GM21825 (cell line): Measurements from ENCODE around the gene SPON1.
"Not testable (repeated sequence)": the region's sequence is repeated elsewhere in the genome, so short reads cannot be mapped to it uniquely, and the experiment has no call there.

Experiments
- ATAC-seq: cut with Tn5 transposase; IDR thresholded peaks from one replicate; pipeline ENCODE4 v1.9.1; 2021; ENCODE audit warnings: mild to moderate bottlenecking, moderate library complexity; ENCODE audit not compliant: unreplicated experiment

SPON1 gene

DNA sequence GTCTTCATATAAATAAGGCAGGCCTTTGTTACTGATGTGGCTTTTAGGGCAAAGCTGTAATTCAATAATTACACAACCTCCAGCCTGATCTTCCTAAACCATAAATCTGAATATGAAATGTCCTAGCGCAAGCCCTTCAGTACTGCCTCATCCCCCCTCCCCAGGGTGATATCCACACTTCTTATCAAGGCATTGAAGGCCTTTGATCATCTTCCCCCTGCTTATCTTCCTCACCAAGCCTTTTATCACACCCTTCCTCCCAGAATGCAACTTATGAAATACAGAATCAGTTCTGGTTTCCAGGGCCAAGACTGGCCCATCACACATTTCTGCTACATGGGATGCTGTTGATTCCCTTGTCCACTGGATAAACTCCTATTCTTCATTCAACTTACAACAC lies 12.1 kb downstream of the SPON1 start:
- no peak for ATAC-seq

DNA sequence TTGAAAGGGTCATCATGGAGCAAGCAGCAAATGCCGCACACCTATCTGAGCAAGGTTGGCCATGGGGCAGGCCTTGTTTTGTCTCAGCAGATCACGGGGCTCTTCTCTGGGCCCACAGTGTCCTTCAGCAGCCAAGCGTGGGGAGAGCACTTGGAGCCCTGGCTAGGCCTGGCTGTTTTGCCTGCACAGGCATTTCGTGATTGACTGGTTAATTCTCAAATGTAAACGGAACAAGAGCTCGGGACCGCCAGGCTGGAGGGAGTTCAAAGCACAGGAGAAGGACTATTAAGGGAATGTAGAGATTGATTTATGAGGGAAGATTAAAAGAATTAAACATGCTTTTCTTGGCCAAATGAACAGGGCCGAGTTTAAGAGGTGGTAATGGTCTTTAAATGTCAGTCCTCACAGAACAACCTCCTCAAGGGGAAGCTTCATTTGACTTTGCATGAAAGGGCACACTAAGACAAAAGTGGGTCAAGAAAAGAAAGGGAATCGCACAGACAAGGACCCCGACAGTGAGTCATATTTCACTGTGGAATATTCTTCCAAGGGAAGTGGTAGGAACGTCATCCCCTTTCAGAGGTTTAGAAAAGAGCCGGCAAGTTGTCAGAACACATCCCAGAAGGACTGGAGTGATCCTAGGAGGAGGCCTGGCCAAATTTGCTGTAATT lies 20.7 kb downstream of the SPON1 start:
- no peak for ATAC-seq

DNA sequence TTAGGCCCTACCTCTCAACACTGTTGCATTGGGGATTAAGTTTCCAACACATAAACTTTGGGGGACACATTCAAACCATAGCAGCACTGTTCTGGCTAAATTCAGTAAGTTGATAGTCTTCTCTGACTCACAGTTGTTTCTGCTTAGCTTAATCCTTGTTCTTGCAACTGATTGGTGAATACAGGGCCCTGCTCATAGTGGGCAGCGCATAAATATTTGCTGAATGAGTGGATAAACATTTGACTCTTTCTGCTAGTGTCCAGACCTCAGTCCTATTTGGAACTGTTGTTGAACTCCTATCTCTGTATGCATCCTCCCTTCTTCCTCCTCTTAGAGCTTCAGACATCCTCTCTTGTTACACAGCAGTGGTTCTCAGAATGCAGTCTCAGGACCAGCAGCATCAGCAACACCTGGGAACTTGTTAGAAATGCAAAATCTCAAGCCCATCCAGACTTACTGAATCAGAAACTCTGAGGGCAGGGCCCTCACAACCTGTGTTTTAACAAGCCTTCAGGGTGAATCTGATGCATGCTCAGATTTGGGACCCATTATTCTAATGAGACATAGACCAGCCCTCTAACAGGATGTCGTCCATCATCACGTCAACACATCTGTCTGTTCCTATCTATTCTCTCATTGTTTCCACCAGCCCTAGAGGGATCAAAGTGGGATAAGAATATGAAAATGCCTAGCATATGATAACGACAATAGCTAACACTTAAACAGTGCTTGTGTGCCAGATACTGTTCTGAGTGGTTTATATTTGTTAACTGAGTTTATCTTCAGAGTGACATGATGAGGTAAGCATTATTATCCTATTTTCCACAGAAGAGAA lies 22.3 kb downstream of the SPON1 start:
- ATAC-seq: no peak

DNA sequence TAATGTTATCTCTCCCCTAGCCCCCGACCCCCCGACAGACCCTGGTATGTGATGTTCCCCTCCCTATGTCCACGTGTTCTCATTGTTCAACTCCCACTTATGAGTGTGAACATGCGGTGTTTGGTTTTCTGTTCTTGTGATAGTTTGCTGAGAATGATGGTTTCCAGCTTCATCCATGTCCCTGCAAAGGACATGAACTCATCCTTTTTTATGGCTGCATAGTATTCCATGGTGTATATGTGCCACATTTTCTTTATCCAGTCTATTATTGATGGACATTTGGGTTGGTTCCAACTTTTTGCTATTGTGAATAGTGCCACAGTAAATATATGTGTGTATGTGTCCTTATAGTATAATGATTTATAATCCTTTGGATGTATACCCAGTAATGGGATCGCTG lies 24.2 kb downstream of the SPON1 start:
- ATAC-seq: not testable (repeated sequence)

DNA sequence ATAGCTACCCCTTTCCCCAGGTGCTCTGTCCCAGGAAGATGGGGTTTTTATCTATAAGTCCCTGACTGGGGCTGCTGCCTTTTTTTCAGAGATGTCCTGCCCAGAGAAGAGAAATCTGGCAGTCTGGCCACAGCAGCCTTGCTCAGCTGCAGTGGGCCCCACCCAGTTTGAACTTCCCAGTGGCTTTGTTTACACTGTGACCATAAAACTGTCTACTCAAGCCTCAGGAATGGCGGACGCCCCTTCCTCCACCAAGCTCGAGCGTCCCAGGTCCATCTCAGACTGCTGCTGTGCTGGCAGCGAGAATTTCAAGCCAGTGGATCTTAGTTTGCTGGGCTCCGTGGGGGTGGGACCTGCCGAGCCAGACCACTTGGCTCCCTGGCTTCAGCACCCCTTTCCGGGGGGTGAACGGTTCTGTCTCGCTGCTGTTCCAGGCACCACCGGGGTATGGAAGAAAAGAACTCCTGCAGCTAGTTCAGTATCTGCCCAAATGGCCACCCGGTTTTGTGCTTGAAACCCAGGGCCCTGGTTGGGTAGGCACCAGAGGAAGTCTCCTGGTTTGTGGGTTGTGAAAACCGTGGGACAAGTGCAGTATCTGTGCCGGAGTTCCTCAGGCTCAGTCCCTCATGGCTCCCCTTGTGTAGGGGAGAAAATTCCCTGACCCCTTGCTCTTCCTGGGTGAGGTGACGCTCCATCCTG lies 29.8 kb downstream of the SPON1 start:
- ATAC-seq: not testable (repeated sequence)

DNA sequence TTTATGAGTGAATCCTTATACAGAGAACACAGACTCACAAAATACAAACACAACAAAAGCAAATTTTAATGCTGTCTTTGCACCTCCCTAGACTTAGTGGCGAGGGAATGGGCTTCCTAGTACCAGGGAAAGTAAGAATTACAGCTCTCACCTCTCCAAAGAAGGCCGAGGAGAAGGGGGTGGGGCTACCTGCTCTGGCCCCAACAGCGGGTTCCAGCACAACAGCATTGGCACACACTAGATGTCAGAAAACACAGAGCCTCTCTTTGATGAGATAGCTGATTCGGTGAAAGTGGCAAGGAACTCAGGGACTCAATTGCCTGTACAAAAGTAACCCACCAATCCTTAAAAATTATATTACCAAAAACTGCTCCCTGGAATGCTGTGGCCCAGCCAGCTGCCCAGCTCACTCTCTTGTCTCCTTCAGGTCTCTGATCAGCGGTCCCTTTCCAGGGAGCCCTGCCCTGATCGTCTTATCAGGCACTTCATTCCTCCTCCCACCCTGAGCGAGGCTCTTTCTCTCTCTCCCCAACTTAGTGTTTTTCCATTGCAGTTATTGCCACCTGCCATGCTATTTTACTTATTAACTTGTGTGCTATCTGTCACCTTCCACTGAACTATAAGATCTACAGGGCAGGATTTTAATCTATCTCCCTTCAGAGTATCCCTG lies 30.7 kb downstream of the SPON1 start:
- ATAC-seq: no peak

DNA sequence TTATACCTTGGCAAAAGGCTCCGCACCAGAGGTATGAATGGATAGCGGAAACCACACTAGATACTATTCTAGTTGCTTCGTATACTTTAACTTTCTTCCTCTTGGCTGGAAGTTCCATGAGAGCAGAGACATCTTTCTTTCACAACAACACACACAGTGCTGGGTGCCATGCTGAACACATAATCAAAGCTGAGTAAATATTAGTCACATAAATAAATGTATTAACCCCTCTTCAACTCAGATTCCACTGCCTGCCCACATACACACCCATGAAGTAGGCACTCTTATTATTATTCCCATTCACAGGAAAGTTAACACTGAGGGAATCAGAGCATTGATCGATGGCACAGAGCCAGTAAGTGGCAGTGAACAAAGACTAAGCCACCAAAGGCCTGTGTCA lies 35.4 kb downstream of the SPON1 start:
- ATAC-seq: no peak

DNA sequence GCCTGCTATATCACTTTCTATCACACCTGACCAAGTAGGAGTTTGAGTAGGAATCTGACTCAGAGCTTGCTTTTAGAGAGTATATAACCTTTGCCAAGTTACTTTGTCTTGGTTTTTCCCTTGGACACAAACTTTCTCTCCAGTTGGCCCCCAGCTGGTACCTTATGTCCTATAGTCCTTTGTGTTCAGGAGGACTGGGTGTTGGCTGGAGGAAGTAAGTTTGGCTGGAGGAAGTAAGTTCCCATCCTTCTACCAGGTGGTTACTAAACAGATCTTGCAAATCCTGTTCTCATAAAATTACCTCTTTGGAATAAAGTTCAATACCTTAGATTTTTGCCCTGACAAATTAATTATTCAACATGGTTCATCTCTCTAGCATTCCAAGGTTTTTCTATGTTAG lies 37.2 kb downstream of the SPON1 start:
- no peak for ATAC-seq

DNA sequence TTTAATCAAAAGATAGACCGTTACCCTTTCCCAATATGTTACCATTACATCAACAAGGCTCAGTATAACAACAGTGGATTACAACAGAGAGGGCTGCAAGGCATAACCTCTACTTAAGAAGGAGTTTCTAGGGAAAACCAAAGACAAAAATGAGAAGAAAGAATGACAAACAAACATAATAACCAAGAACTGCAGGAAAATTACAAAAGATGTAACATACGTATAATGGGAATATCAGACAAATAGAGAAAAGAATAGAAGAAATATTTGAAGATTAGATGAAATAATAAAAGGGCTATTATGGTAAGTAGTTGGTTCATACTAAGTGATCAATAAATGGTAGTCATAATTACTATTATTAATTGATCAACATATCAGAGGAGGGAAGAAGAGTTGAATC lies 39.1 kb downstream of the SPON1 start:
- no peak for ATAC-seq

DNA sequence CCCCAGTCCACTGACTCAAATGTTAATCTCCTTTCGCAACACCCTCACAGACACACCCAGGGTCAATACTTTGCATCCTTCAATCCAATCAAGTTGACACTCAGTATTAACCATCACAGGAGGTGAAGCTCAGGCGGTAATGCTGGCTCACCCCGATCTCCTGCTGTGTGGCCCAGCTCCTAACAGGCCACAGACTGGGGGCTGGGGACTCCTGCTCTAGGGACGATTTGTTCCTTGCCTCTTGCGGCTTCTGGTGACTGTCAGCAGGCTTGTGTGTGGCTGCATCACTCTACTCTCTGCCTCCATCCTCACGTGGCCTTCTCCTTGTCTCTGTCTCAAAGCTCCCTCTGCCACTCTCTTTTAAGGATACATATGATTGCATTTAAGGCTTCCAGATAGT lies 45.0 kb downstream of the SPON1 start:
- ATAC-seq: no peak

DNA sequence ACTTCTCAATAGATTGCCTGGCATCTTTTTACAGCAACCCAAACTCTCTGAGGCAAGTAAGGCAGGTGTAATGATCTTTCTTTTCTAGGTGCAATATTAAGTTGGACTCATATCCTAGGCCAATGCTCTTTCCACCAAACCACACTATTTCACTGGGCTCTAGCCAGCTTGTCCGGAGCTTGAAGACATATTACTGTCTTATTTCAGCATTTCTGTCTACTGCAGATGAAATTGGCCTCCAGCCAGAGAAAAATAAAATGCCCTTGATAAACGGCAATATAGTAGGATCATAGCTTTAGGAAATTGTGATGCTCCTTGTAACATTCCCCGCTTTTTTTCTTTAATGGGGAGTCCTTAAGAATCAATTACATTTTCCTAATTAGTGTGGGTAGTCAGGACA lies 48.1 kb downstream of the SPON1 start:
- ATAC-seq: no peak

DNA sequence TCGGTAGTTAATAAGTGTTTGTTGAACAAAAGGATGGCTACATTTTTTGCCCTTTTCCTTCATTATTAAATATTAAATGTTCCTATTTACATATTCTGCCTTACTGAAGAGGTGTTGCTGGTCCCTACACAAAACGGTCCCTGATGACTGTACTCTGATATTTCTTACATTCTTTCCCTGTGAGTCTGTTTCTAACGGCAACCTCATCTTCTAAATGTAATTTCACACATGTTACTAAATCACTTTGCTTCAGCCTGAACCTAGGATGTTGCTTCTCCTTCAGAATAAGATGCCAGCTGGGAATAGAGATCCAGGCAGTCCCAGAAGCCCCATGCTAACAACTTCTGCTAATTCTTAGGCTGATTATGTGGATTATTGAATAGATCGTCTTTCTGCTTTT lies 50.3 kb downstream of the SPON1 start:
- ATAC-seq: no peak

DNA sequence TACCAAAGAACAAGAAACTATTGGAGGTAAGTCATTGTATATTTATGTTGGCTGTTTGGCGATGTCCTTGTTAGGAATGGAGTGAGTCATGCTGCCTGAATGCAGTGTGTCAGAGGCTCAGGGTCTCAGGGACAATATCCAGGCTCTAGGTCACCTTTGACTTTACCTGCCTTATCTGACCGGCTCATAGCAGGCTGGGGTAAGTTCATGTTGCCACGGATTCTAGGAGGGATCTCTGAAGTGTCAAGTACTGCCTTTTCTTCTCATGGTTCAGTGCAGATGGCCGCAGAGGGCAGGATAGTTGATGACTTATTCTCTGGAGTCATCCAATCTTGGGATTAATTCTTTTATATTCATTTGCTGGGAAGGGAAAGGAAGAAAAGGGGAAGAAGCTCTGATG lies 53.2 kb downstream of the SPON1 start:
- no peak for ATAC-seq

DNA sequence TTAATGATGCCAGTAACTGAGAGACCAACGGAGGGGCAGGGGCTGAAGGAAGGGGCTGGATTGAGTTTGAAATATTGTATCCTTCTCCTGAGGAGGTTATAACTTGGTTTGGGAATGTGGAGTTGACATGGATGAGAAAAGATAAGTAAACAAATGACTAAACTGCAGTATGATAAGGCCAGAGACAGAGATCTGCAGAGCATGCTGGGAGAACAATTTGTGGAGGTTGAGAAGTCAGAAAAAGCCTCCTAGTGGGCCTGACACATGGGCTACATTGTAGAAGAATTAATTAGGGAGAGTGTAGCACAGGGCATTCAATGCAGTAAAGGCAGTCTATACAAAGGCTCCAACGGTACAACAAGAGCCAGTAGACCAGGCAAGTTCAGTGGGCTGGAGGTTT lies 55.9 kb downstream of the SPON1 start:
- no peak for ATAC-seq

DNA sequence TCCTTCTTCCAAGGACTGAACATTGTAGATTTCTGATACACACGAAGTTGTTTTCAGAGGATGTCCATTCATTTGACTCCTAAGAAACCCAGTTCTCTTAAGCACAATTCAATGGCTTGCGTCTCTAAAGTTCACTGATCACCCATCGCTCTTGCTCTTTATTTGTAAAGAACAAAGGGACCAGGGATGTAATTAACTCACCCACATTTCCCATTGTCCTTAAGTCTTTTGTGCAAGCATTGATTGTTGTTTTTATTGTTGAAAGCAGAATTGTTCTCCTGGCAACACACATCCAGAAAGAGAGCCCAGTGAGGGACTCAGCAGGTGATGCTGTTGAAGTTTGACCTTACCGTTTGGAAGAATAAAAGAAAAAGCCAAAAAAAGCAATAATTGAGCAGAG lies 59.2 kb downstream of the SPON1 start:
- ATAC-seq: no peak

DNA sequence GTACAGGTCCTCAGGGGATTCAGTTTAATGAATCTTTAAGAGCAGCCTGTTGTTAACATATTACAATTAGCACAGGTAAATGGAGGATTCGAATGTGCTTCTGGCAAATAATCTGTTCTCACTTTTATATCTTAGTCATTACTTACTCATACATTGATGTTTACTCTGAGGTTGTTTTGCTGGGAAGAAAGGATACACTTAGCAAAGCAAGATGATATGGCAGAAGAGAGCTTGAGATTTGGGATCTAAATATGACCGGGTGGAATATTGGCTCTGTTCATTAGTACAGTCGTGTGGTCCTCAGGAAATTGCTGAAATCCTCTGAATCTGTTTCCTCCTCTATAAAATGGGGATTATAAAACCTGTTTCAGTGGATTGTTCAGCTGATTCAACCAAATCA lies 59.7 kb downstream of the SPON1 start:
- ATAC-seq: no peak

DNA sequence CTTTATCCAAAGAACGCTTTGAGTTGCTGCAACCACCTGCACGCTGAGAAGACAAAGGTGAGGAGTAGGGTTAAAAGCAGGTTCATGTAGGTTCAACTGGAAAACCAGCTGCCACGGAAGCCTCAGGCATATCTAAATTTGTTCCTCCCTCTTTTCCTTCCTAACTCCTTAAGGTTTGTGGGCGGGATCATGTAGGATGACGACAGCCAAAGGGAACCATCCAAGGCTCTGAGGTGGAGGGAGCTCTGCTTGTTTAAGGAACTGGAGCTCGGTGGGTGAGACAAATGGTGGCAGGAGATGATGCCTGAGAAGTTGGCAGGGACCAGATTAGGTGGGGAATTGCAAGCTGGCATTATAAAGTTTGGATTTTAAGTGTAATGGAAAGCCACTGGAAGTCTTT lies 60.3 kb downstream of the SPON1 start:
- ATAC-seq: no peak

DNA sequence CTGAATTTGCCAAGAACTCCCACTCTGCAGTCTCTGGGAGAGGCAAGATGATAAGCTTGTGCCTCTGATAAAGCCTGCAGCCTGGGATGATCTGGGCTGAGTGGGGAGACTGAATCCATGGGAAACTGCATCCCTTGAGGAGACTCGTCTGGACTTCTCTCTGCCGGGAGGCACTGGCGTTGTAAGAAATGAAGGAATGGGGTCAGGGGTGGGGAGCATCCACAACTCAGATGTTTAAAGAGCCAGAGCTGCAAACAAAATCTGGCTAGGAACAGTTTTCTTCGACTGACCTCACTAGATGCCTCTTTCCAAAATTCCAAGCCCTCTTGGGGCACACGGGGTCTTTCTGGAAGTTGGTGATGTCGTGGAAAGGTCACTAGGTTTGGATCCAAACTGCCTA lies 64.4 kb downstream of the SPON1 start:
- ATAC-seq: no peak

DNA sequence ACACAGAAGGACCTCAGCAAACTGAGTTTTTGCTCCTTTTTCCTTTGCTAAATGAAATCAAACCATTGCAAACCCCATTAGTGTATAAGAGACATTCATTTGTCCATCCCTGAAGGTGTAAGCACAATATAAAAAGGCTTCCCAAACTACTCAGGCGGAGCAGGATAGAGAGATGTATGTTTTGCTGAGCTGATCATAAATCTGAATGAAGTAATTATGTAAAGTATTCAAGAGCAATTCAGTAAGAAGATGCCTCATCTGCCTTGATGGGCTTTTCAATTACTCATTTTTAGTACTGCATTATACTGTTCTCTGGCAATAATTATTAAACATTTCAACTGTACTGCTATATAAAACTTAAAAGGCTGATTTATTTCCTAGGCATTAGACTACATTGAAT lies 65.0 kb downstream of the SPON1 start:
- no peak for ATAC-seq

DNA sequence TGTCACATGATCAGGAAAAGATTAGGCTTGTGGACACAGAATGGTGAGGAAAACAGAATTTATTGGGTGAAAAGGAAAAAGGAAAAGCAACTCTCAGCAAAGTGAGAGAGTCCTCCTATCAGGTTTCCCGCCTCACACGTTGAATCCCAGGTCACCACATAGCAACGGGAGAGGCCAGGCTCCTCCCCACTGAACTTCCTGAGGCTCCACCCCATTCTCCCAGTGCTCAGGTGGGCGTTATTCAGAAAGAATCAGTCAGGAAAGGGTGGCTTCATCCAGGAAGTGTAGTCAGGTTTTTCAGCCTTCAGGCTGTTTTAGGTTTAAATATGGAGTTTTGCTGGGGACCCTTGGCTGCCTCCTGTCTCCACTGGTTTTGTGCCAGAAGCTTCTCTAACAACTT lies 66.9 kb downstream of the SPON1 start:
- no peak for ATAC-seq
